GM18873 (cell line): ENCODE data around the gene SREBF2.
"Not testable (repeated sequence)": the region's sequence is repeated elsewhere in the genome, so short reads cannot be mapped to it uniquely, and the experiment has no call there.

ENCODE experiments used
- ATAC-seq: cut with Tn5 transposase; IDR thresholded peaks from one replicate; pipeline ENCODE4 v1.9.1; 2021; ENCODE audit warnings: mild to moderate bottlenecking, moderate library complexity, moderate number of reproducible peaks; ENCODE audit not compliant: unreplicated experiment, low FRiP score

SREBF2 gene

DNA sequence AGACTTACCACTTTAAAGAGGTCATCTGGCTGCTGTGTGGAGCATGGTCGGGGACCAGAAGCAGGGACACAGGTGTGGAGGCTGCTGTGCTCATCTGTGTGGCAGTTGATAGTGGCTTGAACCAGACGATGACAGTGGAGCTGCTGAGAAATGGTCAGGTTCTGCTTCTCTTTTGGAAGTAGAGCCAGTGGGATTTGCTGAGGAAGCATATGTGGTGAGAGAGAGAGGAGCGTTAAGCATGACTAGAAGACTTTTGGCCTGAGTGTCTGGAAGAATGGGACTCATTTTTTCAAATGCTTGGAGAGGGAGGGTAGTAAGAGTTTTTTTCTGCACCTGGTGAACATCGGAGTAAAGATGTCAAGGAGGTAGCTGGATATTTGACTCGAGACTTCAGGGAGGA, 12.5 kb upstream of the SREBF2 start:
- ATAC-seq = no peak

DNA sequence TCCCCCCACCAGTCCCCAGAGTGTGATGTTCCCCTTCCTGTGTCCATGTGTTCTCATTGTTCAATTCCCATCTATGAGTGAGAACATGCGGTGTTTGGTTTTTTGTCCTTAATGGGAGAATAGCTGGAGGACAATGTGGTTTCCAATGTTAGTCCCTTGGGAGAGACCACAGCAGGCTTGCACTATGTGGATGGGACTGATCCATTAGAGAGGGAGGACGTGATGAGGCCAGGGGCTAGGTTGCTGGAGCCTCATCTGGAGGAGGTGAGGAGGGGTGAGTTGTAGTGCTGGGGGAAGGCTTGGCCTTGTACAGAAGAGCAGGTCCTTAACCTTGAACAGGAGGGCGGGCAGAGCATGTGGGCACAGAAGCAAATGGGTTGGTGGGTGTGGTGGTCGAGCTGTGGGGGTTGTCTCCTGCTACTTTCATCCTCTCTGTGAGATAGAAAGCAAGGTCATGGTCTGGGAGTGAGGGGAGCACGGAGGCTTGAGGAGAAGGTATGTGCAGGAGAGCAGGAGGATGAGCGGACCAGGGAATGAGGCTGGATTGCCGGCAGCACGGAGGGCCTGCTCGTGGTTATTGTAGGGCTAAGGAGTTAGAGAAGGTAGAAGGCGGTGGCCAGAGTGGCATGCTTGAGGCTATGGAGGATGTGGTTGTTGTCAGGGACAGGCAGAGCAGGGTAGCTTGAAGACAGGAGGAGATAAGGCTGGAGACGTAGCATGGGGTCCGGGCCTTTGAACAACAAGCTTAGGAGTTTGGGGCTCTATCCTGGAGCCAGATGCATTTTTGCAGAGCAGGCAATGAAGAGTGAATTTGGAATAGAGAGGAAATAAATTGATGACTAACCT, 11.2 kb upstream of the SREBF2 start:
- ATAC-seq = no peak

DNA sequence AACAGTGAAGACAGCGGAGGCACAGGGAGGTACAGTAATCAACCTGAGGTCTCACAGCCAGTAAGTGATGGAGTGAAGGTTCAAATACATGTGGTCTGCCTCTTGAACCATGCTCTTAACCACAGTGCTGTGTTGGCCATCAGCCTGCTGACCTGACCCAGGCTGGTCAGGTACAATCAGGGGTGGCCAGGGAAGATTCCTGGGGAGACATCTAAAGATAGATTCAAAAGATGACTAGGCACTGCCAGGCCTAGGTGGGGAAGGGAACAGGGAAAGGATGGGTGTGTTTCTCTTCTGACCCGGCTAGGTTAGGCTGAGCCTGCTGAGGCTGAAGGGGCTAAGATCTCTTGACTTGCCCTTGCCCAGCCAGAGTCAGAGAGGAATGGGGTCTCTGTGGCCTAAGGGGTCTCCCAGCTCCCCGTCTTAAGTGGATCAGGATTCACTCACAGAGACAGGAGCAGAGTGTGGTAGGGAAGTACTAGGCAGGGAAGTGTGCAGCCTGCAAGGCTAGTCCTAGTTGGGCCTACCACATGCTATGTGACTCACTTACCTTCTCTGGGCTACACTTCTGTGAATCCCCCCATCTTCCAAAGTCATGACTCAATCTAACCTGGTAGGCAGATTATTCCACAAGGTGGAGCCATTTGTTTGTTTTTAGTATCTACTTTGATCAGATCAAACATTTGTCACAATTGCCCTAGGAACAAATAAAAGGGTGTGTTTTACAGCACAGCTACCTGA, 10.4 kb upstream of the SREBF2 start:
- no peak for ATAC-seq

DNA sequence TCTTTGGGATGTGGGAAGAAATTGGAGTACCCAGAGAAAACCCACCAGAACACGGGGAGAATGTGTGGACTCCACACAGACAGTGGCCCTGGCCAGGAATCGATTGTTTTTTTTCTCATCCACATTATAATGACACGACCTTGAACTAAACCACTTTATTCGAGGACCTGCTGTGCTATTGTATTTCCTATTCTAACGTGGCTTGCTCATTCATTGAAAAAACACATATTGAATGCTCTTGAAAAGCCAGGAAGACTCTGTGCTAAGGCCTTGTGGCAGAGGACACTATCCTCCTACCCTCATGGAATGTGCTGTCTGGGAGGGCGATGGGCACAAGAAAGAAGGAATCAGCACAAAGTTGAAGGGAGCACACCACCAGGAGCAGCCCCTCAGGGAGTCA, 9.1 kb upstream of the SREBF2 start:
- no peak for ATAC-seq

DNA sequence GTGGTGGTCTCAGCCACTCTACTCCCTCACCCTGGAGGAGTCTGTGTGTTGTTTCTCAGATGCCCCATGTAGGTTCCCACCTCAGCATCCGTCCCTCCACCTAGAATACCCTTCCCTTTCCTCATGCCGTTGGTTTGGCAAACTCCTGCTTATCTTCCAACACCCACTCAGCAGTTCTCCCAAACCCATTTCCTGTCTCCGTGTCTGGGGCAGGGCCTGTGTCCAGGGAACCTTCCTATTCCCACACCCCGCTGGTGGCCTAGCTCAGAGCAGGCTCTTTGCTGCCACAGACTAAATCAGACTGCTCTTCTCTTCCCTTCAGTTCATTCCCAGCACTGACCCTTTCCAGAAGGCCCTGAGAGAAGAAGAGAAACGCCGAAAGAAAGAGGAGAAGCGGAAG, 7.5 kb upstream of the SREBF2 start:
- ATAC-seq = no peak

DNA sequence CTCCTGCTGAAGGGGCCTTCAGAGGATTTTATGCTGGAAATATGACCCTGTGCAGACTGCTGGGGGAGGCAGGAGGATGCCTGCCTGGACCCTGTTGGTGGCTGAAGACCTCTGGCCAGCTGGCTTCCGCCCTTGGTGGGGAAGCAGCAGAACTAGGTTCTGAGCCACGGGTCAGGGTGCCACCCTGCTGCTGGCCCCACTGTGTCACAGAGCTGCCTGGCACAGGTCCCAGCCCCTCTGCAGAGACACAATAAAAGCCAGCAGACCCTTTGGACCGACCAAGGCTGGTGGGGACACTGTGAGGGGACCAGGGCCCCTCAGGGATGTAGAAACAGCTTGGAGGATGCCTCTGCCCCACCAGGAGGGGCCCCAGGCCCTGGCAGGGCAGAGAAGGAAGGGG, 6.9 kb upstream of the SREBF2 start:
- no peak for ATAC-seq

DNA sequence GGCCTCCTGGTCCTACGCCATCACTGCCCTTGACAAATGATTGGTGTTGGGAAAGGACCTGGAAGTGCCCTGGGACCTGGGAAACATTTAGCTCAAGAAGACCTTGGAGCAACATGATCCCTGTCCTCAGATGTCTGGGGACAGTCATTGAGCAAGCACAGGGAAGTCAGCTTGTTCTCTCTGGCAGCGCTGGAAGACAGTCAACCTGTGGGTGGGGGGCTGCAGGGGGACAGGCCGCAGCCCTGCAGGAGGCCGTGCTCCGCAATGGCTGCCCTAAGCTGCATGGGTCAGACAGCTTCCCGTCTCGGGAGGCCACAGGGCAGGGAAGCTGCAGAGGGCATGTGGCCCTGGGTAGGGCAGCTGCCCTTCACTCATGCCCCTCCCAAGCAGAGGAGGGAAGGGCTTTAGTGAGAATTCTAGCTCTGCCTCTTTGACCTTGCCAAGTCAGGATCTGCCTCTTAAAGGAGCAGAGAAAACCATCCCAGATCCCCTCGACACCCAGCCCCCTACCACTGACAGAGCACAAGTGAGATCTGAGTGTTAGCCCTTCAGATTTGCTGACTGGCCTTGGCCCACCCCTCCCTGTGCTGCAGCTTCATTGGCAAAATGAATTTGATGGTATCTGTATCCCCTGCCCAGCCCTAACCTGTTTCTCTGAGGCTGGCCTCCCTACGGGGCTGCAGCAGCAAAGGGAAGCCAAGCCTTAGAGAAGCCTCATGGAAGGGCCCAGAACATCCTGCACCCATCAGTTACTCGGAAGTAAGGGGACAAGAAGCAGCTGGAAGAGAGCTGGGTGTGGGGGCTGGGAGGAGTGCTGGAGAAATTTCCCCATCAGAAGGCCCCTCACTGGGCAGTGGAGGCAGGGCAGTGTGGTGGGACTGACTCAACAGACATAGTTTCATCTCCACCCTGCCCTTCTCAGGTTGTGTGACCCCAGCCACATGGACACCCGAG, 6.2 kb upstream of the SREBF2 start:
- no peak for ATAC-seq

DNA sequence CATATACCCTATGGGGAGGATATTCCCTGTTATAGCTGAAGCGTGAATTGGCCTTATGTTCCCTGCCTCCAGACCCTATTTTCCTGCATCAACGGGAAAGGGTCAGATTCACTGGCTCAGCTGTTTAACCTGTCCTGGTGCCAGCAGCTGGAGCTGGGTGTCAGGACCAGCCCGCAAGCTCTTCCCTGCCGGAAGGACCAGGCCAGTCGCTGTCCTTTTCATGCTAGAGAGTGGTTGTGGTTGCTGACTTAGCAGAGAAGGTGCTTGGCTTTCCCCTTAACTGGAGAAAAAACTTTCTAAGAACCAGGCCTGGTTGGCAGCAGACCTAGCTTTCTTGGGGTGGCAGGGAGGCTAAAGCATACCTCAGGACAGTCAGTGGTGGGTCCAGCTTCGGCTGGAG, 5.2 kb upstream of the SREBF2 start:
- ATAC-seq = no peak

DNA sequence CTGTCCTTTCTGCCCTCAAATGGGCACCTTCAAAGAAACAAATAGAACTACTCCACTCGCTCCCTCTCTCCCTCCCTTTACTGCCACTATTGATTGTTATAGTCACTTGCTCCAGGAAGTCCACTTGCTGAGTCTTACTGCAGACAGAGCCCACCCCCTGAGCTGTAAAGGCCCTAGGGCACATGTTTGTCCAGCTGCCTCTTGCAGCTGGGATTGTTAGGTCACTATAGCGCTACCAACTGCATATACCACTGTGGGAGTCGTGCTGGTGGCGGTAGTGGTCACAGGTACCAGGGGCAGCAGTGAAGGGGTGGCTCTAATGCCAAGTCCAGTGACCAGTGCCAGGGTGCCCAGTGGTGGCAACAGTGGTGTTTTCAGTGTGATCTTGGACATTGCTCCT, 4.4 kb upstream of the SREBF2 start:
- no peak for ATAC-seq

DNA sequence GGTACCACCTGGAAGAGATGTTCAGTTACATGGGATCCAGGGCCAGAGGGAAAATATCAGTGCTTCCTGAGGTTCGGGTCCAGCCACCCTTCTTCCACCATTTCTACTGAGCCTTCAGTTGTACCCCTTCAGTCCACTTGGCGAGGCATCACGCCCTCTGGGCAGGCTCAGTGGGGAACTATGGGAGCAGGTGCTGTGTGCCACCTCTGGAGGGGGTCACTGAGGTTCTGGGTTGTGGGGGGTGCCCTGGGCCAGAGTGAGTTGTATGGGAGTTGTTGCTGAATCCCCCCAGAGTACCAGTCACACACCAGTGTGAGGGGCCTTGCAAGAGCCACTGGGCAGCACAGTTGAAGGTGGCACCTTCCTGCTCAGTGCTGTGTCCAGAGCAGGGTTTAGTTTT, 2.7 kb upstream of the SREBF2 start:
- no peak for ATAC-seq

DNA sequence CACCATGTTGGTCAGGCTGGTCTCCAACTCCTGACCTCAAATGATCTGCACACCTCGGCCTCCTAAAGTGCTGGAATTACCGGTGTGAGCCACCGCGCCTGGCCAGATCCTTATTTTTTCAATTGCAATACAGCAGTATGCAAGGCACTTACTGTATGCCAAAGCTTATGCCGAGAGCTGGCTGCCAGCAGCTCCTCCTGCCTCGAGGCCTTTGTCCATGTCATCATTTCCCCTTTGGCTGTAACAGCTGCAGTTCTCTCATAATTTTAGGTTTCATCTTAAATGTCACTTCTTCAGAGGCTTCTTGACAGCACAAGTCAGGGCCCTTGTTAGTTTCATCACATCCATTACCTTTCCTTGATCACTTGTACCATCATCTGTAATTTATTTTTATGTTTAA, 1.5 kb upstream of the SREBF2 start:
- no peak for ATAC-seq

DNA sequence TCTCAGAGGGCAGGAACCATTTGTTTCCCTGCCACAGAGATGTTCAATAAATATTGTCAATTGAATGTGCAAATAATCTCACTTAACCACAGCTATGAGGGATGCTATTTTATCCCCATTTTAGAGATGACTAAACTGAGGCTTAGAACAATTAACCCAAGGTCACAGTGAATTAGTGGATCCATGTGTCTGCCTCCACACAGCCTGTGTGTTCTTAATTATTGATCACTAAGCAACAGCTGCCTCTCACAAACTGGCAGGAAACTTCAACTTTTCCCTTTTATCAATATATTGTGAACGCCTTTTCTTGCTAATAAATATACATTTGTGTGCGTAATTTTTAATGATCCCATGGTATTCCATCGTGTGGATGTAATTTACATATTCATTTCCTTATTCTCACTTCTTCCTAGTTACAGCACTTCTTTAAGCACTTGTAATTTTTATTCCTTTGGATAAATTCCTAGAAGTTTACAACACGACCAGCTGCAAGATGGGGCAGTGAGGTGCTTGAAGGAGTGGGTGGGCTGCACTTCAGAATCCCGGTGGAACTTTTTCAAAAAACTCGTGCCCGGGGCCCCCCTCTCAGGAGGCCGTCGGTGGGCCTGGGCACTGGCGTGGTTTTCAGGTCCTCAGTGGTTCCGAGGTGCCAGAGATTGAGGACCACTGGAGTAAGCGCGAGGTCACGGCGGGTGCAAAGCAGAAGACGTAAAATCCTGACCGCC, 915 bp upstream of the SREBF2 start:
- ATAC-seq = no peak

DNA sequence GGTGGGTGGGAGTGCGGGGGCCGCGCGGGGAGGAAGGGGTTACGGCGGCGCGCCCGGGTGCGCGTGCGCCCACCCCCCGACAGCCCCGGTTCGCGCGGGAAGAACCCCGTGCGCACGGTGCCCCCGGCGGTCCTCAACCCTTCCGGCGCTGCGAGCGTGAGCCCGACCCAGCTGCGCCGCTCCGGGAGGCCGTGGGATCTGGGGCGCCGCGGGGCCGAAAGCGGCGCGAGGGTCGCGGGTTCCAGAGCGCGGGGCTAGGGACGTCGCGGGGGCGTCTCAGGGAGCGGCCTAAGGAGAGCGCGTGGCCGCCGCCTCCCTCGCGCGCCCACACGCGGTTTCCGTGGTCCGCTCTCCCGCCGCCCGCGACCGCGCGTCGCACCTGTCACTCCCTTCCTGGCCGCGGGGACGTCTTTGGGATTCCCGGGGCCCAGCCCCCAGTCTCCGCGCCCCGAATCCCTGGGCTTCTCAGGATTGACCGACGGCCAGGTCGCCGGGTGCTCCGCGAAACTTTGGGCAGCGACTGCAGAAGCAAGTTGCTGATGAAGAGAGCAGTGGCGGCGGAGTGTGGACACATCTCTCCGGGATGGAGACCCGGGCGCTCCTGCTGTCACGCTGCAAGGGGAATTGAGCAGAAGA, 582 bp downstream of the SREBF2 start:
- no peak for ATAC-seq

DNA sequence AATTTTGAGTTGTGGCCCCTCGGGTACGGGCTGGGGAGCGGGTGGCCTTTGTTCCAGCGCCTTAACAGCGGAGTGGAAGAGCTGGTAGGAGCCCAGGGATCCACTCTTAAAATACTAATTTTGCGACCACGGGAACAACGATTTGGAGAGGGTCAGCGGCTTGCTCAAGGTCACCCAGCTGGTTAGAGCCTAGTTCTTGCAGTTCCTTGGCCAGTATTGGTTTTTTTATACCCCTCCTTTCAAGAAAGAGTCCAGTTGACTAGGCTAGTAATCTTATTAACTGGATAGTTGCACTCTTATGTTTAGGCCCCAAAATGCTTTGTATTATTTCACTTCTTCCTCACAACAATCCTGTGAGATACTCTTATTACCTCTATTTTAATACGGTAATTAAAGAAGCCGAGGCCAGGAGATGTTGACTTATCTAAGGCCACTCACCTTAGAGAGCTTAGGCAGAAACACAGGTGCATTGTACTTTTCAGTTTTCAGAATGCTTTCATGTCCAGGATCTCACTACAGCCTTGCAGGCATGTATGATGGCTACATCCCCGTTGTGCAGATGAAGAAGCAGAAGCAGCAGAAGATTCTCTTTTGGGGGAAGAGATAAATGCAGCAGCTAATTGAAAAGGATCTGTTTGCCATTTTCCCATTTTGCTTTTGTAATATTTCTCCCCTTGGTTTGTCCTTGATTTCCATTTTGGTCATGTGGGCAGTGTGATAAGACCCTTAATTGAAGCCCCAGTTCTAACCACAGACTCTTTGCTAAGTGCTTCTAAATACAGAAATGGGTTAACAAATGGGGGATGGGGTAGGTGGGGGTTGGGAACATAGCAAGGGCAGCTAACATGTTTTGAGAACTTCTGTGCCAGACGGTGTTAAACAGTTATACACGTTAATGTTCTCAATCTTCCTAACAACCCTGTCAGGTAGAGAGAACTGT, 1.4 kb downstream of the SREBF2 start:
- no peak for ATAC-seq

DNA sequence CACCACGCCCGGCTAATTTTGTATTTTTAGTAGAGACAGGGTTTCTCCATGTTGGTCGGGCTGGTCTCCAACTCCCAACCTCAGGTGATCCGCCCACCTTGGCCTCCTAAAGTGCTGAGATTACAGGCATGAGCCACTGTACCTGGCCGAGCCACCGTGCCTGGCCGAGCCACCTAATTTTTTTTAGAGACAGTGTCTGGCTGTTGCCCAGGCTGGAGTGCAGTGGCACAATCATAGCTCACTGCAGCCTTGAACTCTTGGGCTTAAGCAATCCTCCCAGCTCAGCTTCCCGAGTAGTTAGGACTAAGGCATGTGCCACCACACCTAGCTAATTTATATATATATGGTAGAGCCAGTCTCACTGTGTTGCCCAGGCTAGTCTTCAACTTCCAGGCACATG, 2.6 kb downstream of the SREBF2 start:
- ATAC-seq = not testable (repeated sequence)

DNA sequence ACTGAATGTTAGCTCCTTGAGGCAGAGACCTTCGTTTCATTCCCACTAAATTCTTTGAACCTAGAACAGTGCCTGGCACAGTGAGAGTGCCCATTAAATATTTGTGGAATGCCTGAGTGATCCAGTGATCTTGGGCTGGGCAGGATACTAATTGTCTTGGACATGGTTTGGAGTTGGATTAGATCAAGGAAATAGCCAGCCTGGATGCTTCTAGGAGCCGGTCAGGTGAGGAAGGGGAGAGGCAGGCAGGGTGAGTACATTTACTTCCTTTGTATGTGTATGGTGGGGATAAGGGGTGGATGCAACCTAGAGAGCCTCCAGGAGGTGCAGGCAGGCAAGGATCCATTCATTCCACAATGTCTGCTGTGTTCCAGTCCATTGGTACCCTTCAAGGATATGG, 3.6 kb downstream of the SREBF2 start:
- ATAC-seq = no peak

DNA sequence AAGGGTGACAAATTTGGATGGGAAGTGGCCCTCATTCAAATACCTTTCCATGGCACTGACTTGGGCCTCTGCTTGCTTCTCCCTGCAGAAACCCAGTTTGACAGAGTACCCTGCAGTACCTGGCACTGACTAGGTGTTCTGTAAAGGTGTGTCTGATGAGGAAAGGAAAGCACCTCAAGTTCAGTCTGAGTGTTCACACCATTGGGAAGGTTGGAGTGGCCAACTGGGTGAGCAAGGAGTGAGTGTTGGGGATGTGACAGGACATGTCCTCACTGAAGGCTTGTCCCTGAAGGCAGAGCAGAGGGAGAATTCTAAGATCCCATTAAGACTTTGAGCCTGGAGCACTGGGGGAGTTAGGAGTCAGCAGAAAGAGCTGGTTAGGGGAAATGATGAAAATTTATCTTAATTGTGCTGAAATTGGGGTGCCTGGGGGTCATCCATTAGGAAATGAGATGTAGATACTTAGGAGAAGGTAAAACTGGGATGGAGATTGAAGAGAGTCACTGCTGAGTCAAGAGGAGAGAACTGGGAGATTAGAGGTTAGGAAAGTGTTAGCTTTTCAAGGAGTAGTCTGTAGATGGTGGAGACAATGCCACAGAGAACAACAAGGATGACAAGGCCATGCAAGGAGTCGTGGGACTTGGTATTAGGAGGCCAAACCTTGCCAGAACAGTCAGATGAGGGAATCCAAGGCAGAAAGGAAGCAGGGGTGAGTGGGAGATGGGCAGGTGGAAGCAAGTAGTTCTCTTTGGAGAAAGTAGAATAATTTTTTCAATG, 6.1 kb downstream of the SREBF2 start:
- no peak for ATAC-seq

DNA sequence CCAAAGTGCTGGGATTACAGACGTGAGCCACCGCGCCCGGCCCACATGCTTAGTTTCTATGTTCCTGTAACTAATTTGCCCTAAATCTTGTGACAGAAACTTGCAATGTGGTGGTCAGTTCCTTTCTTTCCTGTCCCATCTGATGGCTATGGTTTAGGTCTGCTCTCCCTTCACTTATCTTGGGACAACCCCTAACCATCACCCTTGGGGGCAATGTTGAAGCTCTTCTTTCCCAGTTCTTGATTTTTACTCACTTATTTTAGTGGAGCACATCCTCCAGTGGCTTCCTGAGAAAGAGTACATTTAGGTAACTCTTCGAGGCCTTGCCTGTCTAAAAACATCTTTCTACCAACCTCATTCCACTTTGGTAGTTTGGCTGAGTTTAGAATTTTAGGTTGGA, 7.3 kb downstream of the SREBF2 start:
- no peak for ATAC-seq
